Body of pancreas (tissue), 4 donors: ENCODE results near the gene SSU72.

Experiments used
- POLR2A ChIP-seq, 3 donors: fragments of 450-650 bp; IDR thresholded peaks; one replicate each; pipeline ENCODE4 v1.6.1; 2016; ENCODE audit warnings: antibody characterized with exemption in 3 of 3, mild to moderate bottlenecking in 2 of 3
- TF ChIP-seq, protein P1 (sequence below), 7 experiments: fragments of 450-650 bp in 4 of 7; fragments of 200-600 bp in 3 of 7; sonication (generic) in 3 of 7; IDR thresholded peaks; one replicate each; pipeline ENCODE4 v1.5.1; 2016 to 2019; ENCODE audit warnings: antibody characterized with exemption in 7 of 7

- TF ChIP-seq POLR2A (IDR thresholded peaks at IDR 0.05) = no peak
- TF ChIP-seq, protein P1, sequence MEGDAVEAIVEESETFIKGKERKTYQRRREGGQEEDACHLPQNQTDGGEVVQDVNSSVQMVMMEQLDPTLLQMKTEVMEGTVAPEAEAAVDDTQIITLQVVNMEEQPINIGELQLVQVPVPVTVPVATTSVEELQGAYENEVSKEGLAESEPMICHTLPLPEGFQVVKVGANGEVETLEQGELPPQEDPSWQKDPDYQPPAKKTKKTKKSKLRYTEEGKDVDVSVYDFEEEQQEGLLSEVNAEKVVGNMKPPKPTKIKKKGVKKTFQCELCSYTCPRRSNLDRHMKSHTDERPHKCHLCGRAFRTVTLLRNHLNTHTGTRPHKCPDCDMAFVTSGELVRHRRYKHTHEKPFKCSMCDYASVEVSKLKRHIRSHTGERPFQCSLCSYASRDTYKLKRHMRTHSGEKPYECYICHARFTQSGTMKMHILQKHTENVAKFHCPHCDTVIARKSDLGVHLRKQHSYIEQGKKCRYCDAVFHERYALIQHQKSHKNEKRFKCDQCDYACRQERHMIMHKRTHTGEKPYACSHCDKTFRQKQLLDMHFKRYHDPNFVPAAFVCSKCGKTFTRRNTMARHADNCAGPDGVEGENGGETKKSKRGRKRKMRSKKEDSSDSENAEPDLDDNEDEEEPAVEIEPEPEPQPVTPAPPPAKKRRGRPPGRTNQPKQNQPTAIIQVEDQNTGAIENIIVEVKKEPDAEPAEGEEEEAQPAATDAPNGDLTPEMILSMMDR (IDR thresholded peaks at IDR 0.05) = no peak
These were observed 31.6 kb downstream of the SSU72 start for GRCh38 chr1:1542766-1543705.
